Activated gamma-delta T cell treated with anti-CD3 and anti-CD28 coated beads, Interleukin-2, amount 50 U/mL, for 16 hours (primary cell): ENCODE data around the gene DNAJC6.

Experiments
- DNase-seq: peaks from one replicate; pipeline ENCODE4 v3.0.0-alpha.2; 2020; ENCODE audit warnings: low read depth

The DNAJC6 gene

GRCh38 chr1:65407877-65408276 is 98.5 kb downstream of the DNAJC6 start:
- DNase-seq = no peak

- no peak for DNase-seq
Measured at GRCh38 chr1:65409314-65409713, 100.0 kb downstream of the DNAJC6 start.

DNA sequence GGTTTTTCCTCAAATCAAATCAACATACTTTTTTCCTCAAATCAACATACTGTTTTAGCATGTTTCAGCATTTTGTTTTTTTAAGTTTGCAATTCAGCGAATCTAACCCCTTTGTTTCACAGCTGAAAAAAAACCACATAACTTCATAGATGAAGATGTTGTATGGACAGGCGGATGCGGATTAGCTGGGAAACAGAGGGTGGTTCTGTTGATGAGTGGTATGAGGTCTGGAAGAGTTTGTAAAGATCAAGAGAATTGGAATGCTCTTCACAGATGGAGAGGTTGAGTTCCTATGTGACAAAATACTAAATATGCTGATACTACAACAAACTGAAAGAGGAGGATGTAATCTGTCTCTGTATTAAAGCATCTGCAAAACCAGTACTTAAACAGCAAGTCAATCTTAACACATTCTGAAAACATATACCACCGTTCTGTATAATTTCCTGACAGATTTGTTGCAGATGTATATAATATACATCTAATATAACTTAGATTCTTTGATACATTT is 100.5 kb downstream of the DNAJC6 start:
- DNase-seq = no peak

DNA sequence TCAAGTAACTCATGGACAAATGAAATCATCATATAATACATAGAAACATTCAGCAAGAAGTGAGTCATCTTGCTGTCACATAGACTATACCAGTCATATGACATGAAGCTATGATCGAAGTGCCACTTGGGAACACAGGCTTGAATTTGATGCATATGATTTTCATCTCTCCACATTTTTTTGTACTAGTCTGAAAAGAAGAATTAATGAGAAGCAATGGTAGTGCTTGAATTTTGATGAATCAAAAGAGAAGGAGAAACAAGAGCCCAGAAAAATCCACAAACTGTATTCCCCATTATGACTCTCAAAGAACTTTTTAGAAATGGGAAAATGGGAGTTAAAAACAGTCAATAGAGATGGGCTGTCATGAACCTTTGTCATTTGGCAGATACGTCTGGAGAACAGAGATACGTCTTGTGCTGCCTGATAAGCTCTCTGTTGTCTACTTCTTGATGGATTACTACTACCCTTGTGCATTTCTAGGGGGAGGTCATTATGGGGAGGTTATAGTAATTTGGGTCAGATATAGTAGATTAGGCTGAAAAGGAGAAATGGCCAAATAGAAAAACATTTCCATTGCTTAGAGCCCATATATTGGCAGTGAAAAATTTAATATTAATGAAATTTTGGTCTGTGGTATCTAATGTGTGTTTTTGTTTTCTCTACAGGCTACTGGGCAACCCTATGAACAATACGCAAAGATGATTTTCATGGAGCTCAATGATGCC is 103.1 kb downstream of the DNAJC6 start:
- no peak for DNase-seq

DNA sequence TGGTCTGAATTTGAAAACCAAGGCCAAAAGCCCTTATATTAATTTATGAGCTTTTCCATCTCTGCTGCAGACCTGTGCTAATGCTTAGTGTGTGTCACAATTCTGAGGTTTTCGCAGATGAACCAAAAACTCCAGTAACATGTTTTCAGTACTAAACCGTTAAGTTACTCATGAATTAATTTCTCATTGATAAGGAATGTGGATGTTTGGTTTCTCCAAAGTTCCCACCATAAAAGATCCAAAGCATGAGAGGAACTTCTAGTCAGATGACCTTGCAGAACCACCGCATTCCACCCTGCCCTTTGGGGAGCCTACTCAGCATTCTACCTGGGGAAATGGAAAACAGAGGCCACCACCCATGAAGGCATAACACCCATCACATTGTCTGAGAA is 103.6 kb downstream of the DNAJC6 start:
- DNase-seq = no peak

GRCh38 chr1:65414538-65414937 is 105.2 kb downstream of the DNAJC6 start:
- DNase-seq = no peak

GRCh38 chr1:65416767-65417166 is 107.4 kb downstream of the DNAJC6 start:
- DNase-seq = no peak

DNA sequence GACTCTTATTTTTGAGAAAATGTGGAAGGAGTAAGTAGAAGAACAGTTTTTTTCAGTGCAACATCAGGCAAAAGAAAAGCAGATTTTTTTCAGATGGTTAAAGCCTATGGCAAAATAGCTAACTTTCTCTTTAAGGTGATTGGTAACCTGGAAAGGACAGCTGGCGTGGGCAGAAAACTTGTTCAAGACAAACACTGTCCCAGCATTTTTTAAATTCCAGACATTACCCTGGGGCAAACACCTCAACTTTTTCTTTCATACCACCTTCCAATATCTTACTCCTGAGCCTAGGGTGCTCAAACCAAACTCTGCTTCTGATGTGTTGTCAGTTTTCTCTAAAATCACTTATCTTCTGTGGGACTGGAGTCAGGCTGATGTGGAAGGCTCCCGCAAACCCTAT is 108.4 kb downstream of the DNAJC6 start:
- no peak for DNase-seq

DNA sequence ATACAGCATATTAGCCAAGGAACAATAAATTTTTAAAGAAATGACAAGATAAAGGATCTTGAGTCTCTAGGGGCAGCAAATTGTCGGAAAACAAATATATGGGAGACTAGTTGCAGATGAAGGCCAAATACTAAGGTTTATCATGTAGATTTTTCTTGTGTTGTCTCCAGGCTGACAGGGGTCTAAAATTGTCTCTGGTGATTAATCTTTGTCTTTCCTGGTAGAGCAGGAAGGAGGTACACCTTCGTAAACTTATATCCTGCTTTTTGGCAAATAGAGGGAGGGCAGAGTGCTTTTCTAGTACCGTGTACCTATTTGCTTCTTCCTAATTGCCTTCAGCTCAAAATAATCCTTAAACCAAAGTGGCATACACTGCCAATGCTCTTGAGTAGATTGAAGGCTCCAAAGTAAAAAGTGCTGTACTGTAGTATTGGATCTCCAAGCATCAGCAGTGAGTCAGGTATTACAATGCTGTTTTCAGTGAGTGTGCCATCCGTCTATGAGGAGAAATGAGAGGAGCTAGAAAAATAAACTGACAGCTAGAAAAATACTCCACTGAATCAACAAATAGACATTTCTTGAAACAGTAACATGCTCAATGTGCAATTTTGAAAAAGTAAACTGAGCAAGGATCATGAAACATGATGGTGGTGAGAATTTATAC is 109.3 kb downstream of the DNAJC6 start:
- no peak for DNase-seq

DNA sequence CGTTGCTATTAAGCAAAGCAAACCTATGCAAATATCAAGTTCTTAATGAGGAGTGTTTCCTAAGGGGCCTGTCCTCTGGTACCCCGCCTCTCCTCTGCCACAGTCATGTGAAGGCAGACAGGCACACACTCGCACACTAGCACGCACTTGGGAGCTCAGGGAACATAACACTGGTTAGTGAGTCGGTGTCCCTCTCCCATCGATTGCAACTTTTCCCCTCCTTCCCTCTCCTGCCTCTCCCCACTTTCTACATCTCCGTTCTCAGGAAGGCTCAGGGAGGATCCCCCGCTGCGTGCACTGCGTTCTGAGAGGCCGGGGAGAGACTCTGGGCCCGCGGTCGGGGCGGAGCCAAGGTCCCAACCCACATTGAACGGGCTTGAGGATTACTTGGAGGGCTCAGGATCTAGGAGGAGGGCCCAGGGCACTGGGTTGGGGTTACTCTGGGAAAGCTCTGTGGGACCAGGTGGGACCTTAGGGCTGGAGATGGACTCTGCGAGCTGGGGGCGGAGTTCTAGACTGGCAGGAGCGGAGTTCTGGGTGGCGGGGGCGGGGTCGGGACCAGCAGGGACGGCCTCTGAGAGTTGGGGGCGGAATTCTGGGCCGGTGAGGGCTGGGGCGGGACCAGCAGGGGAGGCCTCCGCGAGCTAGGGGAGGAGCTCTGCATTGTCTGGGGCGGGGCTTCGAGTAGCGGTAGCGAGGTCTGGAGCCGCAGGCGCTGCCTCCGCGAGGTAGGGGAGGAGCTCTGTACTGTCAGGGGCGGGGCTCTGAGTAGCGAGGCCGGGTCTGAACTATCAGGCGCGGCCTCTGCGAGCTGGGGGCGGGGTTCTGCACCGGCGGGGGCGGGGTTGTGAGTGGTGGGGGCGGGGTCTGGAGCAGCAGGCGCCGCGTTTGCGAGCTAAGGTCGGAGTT is 110.6 kb downstream of the DNAJC6 start:
- peak; percentile 98 for DNase-seq

GRCh38 chr1:65420590-65421350 is 111.4 kb downstream of the DNAJC6 start, which contains the start of the genes LEPR and LEPROT:
Gene LEPR (plus strand): TSS chr1:65420668. CDS start chr1:65565566, 144,898 bp downstream.
Gene LEPROT (plus strand): TSS chr1:65420668. CDS start chr1:65420725, 57 bp downstream.
- DNase-seq = no peak

- no peak for DNase-seq
Measured at GRCh38 chr1:65421351-65422025, 112.1 kb downstream of the DNAJC6 start.

DNA sequence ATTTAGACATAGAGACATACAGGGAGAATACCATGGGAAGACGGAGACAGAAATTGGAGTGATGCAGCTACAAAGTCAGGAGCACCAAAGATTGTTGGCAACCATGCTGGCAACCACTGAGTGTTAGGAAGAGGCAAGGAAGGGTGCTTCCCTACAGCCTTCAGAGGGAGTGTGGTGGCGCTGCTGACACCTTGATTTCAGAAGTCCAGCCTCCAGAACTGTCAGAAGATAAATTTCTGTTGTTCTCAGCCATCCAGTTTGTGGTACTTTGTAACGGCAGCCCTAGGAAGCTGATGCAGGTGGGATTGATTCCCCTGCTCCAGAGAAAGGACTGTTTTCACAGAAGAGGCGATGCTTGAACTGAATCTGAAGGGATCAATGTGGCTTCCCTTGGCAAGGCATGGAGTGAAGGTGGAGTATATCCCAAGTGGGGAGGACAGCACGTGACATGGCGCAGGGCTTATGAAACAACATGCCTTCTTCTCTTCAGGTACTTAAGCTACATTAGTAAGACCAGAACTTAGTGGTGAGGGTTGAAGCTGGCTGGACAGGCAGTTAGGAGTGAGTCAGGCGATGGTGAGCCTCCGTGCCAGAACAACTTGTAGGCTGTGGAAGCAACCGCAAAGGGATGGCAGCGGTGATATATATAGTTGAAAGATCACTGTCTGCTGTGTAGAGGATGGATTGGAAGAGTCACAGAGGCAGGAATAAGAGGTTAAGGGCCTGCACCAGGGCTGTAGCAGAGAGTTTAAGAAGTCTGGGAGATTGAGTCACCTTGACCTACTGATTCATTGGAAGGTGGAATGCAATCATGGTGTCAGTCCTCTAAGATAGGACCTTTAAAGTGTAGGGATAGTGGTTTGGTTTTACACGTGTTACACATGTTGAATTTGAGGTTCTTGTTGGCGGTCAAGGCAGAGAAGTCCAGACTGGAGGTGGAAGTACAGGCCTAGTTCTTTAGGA is 113.2 kb downstream of the DNAJC6 start:
- no peak for DNase-seq

DNA sequence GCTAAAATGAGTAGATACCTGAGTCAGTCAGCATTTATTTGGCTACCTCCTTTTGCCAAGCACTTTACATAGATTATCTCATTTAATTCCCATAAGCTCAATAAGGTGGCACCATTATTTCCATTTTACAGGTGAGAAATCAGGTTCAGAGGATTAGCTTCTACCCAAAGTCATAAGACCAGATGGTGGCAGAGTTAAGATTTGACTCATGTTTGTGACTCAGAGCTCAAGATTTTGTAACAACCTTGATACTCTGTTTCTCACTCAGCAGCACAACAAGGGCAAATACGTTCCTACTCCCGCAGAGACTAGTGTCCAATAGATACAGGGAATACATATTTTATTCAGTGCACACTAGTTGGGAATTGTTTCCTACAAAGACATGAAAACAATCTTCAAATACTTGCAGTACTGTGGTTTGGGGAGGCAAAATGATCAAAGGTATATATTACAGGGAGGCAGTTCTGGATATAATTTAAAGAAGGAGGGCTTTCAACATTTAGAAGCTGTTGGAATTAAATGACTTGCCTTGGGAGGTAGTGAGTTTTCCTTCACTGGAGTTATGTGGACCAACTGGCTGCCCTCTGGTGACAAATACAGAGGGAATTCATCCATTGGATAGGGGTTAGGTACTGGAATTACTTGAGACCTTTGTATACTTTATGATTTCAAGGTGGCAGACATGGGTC is 114.7 kb downstream of the DNAJC6 start:
- no peak for DNase-seq

DNA sequence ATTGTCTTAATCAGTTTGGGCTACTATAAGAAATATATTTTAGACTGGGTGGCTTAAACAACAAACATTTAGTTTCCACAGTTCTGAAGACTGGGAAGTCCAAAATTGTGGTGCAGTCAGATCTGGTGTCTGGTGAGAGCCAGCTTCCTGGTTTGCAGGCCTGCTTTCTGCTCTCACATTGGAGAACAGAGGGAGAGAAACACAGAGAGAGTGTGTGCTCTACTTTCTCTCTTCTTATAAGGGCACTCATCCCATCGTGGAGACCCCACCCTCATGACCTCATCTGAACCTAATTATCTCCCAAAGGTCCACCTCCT is 115.2 kb downstream of the DNAJC6 start:
- DNase-seq = no peak

- DNase-seq = no peak
Measured at GRCh38 chr1:65425006-65425405, 115.7 kb downstream of the DNAJC6 start.

DNA sequence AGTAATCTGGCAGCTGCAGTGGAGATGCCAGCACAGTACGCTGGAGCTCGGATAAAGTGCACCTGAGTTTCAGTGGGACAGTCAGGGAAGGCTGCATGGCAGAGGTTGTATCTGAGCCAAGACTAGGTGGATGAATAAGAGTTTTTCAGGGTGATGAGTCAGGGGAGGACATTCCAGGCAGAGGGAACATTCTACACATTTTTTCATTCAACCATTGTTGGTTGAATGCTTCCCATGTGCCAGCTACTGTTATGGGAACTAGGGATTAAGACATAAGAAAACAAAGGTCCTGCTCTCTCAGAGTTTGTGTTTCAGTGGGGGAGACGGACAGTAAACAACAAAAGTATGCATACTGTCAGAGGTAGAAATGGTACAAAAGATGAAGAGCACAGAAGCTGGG is 116.4 kb downstream of the DNAJC6 start:
- DNase-seq = no peak

DNA sequence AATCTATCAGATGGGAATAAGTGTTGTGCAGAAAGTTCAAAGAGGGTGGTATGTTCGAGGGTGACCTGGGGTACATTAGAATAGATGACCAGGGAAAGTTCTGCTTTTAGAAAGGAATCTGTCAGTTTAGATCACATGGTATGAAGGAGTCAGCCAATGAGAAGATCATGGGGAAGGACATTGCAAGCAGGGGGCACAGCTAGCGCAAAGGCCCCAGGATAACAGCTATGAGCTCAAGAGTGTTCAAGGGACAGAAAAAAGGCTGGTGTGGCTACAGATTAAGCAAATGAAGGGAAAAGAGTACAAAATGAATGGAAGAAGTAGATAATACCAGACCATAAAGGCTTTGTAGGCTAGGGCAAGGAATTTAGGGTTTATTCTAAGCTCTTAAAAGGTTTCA is 119.7 kb downstream of the DNAJC6 start:
- no peak for DNase-seq

- no peak for DNase-seq
Measured at GRCh38 chr1:65429806-65430205, 120.5 kb downstream of the DNAJC6 start.
